Measurements from ENCODE around the gene PLEKHH1. TPM values are rescaled to one million over a fixed set of nuclear protein-coding genes. Genes with fewer than 3 reads are reported as not detected.

The PLEKHH1 gene
- total RNA-seq, 6 donors from 2014 or later = 0.46 to 25.1 (median 4.4) TPM

DNA sequence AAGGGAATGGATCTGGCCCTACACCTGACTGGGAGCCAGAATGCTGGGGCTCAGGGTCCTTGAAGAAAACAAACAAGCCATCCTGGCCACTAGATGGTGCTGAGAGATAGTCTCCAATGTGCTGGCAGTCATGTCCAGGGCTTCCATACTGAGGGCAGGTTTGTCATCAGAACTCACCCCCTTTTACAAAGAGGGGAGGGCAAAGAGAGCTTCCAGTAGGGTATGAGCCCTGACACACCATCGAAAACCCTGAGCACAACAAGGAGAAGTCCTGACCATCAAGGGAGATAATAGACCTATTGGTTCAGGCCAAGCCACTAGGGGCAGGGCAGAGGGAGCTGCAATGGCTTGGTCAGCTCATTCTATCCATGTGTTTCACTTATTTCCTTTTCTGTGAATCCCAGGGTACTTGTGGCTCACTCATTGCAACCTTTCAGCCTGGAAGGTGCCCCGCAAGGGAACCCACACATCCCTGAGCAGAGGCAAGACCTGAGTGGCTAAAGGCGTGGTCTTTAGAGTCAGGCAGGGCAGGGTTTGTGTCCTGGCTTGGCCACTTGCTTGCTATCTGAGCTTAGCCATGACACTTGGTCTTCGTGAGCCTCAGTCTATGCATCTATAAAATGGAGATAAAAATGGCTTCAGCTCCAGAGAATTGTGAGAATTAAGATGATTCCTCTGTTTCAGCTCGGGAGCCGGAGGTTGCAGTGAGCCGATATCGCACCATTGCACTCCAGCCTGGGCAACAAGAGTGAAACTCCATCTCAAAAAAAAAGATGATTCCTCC lies 6.2 kb upstream of the PLEKHH1 start:
- 78 to 79% methylated on average over 8 of the region's 8 CpGs for WGBS, 2 donors
- no peak overlapping the region for H3K27ac ChIP-seq
- TF ChIP-seq, protein P1, sequence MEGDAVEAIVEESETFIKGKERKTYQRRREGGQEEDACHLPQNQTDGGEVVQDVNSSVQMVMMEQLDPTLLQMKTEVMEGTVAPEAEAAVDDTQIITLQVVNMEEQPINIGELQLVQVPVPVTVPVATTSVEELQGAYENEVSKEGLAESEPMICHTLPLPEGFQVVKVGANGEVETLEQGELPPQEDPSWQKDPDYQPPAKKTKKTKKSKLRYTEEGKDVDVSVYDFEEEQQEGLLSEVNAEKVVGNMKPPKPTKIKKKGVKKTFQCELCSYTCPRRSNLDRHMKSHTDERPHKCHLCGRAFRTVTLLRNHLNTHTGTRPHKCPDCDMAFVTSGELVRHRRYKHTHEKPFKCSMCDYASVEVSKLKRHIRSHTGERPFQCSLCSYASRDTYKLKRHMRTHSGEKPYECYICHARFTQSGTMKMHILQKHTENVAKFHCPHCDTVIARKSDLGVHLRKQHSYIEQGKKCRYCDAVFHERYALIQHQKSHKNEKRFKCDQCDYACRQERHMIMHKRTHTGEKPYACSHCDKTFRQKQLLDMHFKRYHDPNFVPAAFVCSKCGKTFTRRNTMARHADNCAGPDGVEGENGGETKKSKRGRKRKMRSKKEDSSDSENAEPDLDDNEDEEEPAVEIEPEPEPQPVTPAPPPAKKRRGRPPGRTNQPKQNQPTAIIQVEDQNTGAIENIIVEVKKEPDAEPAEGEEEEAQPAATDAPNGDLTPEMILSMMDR (IDR thresholded peaks at IDR 0.05) = peak; percentile 42 to 68 (median 57)
- TF ChIP-seq EP300 (IDR thresholded peaks at IDR 0.05) (no peak), POLR2AphosphoS5 (IDR thresholded peaks at IDR 0.05) (no peak)
- no peaks in the 10 kb centered on the region for H3K36me3 ChIP-seq
- no peaks in the 10 kb centered on the region for H3K9me3 ChIP-seq
- no peak overlapping the region for H3K4me3 ChIP-seq
- H3K4me1 ChIP-seq = peaks cover 0 to 6% (median 2%) of the 10 kb centered on the region in 4 donors
- no peaks in the 10 kb centered on the region for H3K27me3 ChIP-seq
- ATAC-seq (ENCODE audit: low FRiP score in 2 of 2) (peak; percentile 65 to 80), DNase-seq (no peak)

DNA sequence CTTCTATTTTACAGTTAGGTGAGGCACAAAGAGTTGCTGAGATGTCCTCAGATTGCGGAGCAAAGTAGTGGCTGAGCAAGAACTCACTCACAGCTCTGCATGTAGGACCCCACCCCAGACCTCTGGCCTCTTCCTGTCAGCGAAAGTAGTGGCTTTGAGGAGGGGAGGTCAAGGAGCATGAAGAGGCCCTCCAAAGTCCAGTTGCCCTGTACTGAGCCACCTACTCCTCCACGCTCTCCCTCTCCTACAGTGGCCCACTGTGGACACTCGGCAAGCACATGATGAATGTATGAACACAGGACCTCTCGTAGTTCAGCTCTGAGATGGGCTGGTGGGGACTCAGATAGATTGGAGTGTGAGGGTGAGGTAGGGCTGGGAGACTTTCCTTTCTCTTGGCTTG lies 5.3 kb upstream of the PLEKHH1 start:
- TF ChIP-seq EP300 (IDR thresholded peaks at IDR 0.05) = no peak
- TF ChIP-seq POLR2A (IDR thresholded peaks at IDR 0.05) = no peak
- TF ChIP-seq, protein P1 (IDR thresholded peaks at IDR 0.05) = no peak
- TF ChIP-seq POLR2AphosphoS5 (IDR thresholded peaks at IDR 0.05) = no peak
- 80 to 91% methylated on average over 4 to 5 of the region's 5 CpGs for WGBS, 2 donors
- ATAC-seq (ENCODE audit: low FRiP score in 2 of 2) = no peak
- peaks cover 5 to 11% (median 8%) of the 10 kb centered on the region in 4 donors for H3K4me1 ChIP-seq
- DNase-seq = no peak
- peaks cover 0 to under 1% (median 0%) of the 10 kb centered on the region in 4 donors for H3K27me3 ChIP-seq
- no peak overlapping the region for H3K27ac ChIP-seq
- H3K9me3 ChIP-seq = no peaks in the 10 kb centered on the region
- H3K36me3 ChIP-seq = no peaks in the 10 kb centered on the region
- no peak overlapping the region for H3K4me3 ChIP-seq

DNA sequence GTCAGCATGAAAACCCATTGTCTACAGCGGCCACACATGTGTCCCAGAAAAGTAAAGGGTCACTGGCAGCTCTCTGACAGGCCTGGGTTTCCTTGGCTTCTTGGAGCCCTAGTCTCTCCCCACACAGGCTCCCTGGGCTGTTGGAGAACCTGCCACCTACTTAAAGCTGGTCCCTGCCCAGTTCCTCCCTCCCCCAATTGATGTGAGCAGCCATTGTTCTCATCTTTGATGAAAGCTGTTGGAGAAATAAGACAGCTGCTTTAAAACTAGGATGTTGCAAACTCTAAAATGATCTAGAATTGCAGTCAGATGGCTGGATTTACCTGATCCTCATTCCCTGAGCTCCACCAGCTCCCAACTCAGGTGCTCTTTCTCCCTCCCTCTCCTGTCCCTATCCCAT lies 4.8 kb upstream of the PLEKHH1 start:
- ATAC-seq (ENCODE audit: low FRiP score in 2 of 2) = no peak
- no peak for DNase-seq
- Histone ChIP-seq H3K36me3 (no peaks in the 10 kb centered on the region), H3K27ac (no peak overlapping the region), H3K4me1 (peaks cover 6 to 15% (median 10%) of the 10 kb centered on the region in 4 donors), H3K9me3 (no peaks in the 10 kb centered on the region), H3K4me3 (no peak overlapping the region), H3K27me3 (peaks cover 0 to 6% (median 0%) of the 10 kb centered on the region in 4 donors)
- TF ChIP-seq POLR2AphosphoS5 (IDR thresholded peaks at IDR 0.05) (no peak), EP300 (IDR thresholded peaks at IDR 0.05) (no peak), POLR2A (IDR thresholded peaks at IDR 0.05) (no peak)
- TF ChIP-seq, protein P1 (IDR thresholded peaks at IDR 0.05) = no peak
- WGBS, 2 donors = 100% methylated on average over 1 of the region's 1 CpG; no CpG with 5 or more reads in 1 of the 2 donors

DNA sequence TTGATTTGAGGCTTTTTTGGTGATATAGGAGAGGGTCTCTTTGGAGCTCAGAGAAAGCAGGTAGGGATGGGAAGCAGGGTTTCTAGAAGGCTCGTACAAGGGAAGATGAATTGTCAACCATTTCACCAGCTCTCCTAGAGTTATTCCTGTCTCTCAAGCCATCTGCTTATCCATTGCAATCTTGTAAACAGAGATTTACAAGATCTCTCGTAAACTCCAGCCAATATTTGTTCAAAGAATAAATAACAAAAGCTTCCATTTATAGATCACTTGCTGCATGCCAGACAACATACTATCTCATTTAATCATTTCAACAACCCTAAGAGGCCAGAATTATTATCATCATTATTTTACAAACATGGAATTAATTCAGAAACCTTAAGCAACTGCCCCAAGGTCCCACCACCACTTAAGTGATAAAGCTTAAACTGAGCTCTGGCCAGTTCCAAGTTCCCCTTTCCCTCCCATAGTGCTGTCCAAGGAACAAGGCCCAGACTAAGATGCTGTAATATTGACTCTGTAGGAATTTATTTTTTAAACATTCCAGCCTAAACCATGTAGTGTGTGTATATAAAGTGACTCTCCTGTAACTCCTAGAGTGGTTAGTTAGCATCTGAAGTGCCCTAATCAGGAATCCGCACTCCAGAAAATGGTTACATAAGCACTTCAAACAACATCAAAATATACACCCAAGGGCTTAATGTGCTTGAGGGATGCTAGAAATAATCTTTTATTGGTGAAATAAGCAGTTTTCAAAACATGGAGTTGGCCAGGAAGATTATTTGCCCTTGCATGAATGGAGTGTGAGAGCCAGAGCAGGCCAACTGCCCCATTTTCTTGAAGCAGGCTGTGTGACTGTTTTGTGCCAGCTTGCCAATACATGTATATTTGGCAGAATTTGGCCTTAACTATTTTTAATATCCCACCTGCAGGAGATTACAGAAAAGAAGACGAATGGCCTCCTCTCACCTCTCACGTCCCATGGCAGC lies 2.8 kb upstream of the PLEKHH1 start:
- Histone ChIP-seq H3K36me3 (no peaks in the 10 kb centered on the region), H3K27ac (no peak overlapping the region), H3K9me3 (no peaks in the 10 kb centered on the region), H3K4me3 (no peak overlapping the region), H3K4me1 (peaks cover 12 to 19% (median 16%) of the 10 kb centered on the region in 4 donors), H3K27me3 (peaks cover 0 to 11% (median 0%) of the 10 kb centered on the region in 4 donors)
- DNase-seq = no peak
- 63 to 67% methylated on average over 5 of the region's 5 CpGs for WGBS, 2 donors
- ATAC-seq (ENCODE audit: low FRiP score in 2 of 2) = peak in 1 of 2 donors; percentile 77
- TF ChIP-seq, protein P1 (IDR thresholded peaks at IDR 0.05) = no peak
- TF ChIP-seq POLR2A (IDR thresholded peaks at IDR 0.05) (no peak), EP300 (IDR thresholded peaks at IDR 0.05) (peak in 1 of 4 donors; percentile 65)
